ENCODE measurements around the gene ARID1B.
A peak's percentile ranks its signal among the peaks of the same experiment; 100 is the strongest.

ARID1B gene

DNA sequence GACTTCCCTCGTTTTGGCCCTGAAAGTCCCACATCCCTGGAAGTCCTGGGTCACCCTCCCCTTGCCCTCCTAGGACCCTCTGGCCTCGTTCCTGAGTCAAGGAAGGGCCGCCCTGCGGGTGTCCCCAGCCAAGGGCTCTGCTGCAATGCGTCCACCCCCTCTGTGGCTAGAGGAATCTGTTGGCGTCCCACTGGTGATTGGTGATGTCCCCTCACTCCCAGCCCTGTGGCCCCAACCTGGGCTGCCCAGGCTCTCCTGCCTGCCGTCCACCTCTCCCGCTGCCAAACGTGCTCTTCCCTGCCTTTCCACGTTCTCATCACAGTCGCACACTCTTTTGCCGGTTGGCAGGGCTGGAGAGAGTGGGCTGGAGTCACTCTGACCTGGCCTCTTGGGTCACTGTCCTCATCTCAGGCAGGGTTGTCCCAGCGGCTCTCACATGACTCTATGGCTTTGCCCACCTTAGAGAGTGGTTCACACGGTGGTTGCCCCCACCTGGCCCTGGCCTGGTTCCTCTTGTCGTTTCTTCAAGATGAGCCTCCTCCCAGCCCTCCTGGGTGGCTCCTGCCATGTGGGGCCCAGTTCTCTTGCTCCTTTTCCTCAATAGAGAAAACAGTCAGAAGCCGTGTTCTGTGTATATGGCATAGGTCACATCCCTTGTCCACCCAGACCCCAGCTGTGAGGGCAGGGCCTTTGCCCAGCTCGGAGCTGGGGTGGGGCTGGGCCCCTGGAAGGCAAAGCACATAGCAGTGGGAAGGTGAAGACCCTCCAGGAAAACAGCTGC is 445.2 kb downstream of the ARID1B start:
- DNase-seq (ENCODE audit: low read depth in 3 of 3): no peak

DNA sequence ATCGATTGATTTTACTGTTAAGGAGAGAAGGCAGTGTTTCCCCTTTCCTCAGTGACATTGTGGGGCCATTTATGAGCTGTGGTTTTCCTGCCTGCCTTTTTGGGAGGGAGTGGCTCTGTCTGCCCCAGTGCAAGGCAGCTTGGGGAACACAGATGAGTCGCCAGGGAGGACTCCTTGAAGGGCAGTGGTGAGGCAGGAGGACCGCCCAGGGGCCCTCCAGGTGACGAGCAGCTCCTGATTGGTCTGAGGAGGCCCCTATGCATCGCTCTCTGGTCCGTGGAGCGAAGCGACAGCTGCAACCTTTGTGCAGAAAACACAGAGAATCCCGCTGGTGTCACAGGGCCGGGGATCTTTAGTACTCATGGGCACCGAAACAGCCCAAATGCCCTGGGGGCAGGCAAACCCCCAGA is 445.8 kb downstream of the ARID1B start:
- DNase-seq (ENCODE audit: low read depth in 3 of 3): no peak

DNA sequence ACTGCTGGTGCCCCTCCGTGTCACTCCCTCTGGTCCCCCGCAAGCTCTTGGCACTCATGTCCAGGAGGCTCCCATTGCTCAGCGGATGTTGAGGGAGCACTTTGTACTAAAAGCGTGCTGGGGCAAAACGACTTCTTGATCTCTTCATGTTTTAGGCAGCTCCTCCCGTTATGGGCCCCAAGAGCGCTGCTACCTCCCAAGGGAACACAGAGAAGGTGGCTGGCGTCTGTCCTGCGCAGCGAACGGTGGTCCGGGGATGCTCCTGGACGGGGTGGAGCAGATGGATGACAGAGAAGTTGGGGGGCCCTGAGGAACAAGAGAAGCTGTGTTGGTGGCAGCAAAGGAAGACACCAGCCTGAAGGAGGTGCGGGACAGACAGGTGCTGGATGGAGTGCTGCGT is 446.3 kb downstream of the ARID1B start:
- DNase-seq (ENCODE audit: low read depth in 3 of 3): no peak

DNA sequence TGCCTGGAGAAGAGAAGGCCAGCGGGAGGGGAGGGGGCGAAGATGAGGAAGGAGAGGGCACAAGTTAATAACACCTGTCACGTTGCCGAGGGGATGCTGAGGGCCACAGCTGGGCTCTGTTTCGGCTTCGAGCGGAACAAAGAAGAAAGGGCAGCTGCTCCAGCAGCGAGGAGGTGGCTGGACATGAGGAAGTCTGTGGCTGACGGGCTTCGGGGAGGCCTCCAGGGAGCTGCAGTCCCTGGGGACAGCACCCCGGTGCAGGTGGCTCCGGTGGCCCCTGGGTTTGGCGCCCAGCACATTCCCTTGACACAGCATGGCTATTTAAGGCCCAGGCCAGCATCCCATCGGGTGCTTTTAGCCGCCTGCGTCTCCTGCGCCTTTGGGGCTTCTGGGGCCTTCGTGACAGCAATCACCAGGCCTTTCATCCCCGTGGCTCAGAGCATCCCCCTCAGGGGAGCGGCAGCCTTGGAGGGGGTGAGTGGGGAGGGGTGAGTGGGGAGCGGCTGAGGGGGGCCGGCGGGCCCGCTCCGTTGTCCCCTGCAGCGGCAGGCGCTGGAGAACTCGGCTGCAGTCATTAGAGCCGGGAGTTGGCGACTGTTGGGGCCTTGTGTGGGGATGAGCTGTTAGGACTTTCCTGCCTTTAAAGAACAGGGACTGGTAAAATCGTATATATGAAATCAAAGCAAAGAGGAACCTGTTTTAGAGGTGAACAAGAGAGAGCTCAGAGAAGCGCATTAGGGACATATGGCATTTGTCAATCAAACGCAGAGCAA is 447.2 kb downstream of the ARID1B start:
- no peak for DNase-seq (ENCODE audit: low read depth in 3 of 3)

DNA sequence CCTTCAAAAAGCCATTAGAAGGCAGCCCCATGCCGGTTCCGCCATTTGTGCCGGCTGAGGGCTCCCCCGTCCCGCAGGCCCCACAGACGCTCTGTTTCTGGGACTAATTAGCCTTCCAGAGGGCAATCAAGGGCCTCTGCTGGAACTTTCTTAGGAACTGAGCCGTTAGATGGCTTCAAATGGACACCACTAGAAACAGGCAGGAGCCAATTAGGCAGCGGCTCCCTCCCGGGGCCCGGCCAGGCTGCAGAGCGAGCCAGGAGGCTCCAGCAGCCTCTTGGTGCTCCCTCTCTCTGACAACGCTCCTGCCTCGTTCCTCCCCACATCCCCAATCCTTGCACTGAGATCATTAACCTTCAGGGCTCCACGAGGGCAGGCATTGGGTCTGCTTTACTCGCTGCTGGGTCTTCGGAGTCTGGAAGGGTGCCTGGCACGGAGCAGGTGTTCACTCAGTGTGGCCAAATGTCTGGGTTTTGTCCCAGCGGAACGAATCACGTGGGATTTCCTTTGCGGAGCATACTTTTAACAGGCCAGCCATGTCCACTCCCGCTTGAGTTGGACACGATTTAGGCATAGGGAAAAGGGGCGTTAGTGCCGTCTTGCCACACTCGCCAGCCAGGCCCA is 447.9 kb downstream of the ARID1B start:
- no peak for DNase-seq (ENCODE audit: low read depth in 3 of 3)

DNA sequence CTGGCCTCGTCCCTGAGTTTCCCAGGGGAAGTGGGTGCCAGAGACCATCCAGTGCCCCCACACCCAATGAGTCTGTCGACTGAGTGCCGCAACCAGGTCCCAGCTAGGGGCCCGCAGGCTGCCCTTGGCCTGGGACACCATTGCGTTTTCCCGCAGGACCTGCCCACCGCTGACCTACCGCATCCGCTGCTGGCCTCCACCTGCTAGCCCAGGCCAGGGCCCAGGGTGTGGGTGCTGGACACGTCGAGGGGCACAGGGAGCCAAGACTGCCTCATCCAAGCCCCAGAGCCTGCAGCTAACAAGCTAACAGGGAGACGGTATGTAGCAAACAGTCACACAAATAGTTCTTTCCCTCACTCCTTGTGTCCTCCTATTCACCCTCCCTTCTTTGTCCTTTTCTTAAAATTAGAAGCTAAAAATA is 448.4 kb downstream of the ARID1B start:
- no peak for DNase-seq (ENCODE audit: low read depth in 3 of 3)

DNA sequence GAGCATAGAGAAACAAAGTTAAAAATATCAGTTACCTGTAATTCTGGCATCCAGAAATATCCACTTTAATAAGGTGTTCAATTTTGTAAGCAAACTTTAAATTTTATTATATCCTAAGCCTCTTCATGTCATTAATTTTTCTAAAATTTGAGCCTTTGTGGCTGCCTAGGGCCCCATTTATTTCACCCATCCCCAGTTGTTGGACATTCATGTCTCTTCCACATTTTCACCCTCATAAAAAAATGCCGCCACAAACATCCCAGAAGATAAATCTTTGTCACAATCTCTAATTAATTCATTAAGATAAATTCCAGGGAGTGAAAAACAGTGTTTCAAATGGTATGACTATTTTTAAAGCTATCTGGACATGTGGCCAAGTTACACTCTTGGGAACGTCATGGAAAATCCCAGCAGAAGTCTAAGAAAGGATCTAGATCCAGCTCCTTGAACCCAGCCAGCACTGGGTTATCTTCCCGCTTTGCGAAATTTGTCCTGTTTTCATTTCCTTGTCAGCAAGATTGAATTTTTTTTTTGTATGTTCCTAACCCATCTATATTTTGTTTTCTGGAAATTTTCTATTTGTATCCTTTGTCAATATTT is 448.9 kb downstream of the ARID1B start:
- no peak for DNase-seq (ENCODE audit: low read depth in 3 of 3)

DNA sequence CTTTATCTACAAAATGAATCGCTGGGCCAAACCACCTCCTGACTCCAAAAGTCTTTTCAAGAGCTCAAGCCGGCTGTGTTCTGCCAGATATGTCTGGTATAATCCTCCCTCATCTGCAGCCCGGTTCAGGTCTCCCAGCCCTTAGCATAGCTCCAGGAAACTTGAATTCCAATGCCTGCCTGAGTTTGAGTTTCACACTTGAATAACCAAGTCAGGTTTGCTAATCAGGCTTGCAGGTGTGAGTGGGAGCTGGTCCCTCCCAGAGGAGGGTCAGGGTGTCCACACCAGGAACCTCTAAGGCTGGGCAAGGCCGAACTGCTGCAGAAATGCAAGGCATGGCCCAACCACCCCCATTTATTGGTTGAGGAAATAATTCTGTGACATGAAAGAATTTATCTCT is 449.6 kb downstream of the ARID1B start:
- DNase-seq (ENCODE audit: low read depth in 3 of 3): no peak

DNA sequence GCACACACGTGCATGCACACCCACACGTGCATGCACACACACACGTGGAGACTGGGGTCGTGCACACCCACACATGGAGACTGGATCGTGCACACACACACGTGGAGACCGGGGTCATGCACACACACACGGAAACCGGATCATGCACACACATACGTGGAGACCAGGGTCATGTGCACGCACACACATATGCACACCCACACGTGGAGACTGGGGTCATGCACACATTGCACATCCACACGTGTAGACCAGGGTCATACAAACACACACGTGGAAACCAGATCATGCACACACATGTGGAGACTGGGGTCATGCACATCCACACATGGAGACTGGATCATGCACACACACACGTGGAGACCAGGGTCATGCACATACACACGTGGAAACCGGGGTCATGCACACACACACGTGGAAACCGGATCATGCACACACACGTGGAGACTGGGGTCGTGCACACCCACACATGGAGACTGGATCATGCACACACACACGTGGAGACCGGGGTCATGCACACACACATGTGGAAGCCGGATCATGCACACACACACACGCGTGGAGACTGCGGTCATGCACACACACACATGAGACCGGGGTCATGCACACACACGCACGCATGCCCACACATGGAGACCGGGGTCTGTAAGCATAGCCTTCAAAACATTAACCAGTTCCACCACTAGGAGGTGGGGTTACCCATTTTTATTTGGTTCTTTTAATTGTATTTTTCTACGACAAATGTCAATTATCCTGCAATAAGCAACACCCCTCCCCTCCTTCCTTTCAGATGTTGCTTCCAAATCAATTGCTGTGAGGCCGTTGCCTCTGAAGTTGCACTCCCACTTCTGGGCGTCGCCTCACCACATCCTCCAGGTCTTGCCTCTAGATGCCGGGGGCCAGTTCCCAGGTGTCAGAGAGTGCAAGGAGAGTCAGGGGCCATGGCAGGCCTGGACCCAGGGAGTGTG is 450.3 kb downstream of the ARID1B start:
- no peak for DNase-seq (ENCODE audit: low read depth in 3 of 3)

DNA sequence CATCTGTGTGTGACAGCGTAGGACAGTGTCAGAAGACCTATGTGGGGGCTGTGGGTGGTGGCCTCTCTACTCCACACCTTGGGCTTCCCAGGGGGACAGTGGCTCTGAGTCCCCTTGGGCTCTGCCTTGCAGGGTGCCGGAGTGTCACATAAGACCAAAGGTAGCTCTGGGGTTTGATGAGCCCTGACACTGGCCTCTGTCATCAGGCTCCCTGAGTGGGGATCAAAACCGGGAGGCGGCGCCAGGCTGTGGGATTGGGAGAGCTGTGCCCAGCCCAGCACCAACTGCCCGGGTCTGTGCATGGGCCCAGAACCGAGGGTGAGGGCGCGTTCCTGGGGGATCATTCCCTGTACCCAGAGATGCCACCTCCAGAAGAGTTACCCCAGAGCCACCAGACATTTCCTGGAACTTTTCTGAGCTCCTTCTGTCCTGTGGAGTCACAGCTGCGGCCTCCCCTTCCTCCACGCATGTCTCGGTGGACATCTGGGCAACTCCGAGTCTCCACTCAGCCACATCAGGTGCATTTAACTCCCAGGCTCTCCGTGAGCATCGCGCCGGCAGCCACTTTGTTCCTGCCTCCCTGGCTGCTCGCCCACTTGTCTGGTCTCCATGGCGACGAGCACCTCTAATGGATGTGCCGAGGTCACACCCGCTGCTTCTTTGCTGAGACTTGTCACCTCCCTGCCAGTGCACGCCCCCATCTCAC is 451.4 kb downstream of the ARID1B start:
- DNase-seq (ENCODE audit: low read depth in 3 of 3): no peak

DNA sequence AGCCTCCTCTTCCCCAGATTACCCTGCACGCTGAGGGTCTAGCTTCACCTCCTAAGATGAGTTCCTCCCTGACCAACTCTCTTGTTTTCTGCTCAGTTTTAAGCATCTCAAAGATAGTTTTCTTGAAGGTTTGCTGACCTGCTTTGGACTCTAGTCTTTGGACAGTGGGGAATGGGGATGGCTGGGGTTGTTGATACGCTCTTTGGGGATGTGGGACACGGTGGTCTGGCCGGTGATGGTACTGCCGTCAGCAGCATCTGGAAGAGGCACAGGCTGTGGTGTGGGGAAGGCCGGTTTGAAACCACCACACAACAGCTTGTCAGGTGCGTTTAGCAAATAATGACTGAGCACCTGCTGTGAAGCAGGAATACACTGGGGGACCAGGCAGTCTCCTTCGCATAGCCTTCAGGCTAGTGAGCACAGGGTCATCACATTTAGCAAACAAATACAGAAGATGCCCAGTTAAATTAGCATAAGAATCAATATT is 452.0 kb downstream of the ARID1B start:
- no peak for DNase-seq (ENCODE audit: low read depth in 3 of 3)

DNA sequence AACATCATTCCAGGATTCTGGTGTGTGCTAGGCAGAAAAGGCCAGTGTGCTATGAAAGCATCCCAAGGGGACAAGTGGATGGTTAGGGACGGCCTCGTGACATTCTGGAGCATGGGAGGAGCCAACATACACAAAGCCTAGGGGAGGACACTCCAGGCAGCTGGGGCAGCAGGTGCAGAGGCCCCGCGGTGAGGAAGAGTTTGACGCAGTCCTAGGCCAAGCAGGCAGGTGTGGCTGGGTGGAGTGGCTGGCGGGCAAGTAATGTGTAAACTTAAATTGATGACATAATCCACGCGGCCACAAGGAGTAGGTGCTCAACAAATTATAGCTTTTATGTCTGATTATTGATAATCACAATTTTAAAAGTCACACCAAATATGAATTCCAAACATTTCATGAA is 452.5 kb downstream of the ARID1B start:
- DNase-seq (ENCODE audit: low read depth in 3 of 3): no peak

DNA sequence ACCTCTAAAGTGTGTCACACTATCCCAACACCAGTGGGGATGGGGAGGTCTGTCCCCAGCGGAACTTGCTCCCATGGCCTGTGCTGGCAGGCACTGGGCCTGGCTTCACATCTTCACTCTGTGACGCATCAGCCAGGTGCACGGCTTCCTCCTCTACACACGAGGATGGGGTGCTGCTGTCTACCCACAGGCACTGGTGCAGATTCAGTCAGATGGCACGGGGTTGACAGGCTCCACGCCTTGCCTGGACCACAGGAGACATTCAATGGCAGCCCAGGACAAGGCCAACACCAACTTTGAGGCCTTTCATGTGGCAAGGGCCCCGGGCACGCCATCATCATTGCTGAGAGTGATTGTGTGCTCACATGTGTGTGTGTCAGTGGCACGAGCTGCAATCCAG is 453.7 kb downstream of the ARID1B start:
- DNase-seq (ENCODE audit: low read depth in 3 of 3): no peak

DNA sequence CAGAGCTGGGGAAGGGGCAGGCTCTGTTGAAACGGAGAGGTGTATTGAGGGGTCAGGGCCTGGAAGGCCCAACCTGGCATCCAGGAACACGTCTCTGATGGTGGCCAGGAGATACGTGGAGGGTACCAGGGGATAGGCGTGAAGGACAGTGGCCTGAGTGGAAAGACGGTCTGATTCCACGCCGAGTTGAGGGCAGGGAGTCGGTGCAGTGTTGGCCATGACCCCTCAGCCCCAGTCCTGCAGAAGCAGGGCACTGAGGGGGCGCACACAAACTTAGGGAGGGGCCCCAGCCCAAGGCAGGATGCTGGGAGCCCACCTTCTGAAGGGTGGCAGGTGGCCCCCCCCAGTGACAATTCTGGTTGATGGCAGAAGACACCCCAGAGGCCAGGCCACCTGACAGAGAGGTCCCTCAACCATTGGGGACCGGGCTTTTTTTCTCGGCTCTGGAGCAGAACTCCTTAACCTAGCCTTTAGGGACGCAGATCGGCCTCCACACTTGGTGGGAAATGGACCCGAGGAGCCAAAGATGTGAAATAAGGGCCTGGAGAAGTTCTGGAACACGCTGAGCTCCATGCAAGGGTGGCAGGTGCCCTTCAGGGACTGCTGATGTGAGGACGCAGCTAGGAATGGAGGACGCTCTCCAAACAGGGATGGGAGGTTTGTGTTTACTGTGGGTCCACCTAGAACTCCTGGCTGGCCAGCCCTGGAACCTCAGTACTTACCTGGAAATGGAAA is 455.1 kb downstream of the ARID1B start:
- DNase-seq (ENCODE audit: low read depth in 3 of 3): no peak

DNA sequence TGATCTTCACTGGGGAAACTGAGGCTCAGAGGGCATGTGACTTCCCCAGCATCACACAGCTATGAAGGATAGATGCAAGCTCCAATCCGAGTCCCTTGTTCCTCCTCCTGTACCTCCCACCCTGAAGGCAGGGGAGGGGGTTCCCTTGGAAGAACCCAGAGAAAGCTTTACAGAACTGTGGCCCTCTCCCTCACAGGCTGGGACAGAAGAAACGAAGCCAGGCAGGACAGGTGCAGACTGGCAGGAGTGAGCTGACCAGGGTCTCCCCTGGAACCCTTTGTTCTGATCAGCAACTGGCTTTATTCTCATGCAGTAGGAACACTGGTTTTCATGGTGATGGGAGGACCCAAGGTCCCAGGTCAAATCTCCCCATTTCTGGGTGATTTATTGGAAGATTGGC is 456.0 kb downstream of the ARID1B start:
- DNase-seq (ENCODE audit: low read depth in 3 of 3): no peak

DNA sequence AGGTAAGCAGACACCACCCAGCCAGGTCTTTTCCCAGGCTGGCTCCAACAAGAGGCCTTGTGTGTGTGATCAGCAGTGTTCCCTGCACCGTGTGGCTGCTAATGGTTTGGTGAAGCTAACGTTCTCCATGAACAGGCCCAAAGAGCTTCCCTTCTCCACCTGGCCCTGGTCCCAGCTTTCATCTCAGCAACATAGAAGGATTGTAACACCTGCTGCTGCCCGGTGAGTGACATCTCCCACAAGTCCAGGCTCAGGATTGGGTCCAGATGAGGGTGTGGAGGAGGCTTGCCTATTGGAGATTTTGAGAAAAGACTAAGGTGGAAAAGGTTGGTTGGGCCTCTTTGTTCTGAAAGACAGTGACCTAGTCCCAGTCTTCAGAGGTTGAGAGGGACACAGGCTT is 456.5 kb downstream of the ARID1B start:
- DNase-seq (ENCODE audit: low read depth in 3 of 3): no peak

DNA sequence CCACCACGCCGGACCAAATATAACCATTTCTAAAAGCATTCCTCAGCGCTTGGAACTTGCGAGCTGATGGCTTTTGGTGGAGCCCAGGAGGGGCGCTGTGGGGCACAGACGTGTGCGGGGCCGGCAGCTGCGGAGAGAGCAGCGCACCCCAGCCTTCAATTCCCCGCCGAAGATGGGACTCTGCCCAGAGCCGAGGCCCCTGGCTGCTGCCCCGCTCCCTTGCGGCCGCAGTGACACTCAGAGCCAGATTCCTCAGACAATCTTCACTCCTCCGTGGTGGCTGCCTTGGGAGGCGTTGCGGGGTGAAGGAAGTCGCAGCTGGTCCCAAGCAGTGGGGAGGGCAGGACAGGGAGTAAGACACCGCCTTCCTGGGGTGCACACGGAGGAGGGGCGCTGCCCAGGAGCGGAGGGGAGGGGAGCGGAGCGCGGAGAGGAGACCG is 458.4 kb downstream of the ARID1B start:
- DNase-seq (ENCODE audit: low read depth in 3 of 3): peak in 1 of 3 experiments; percentile 50

DNA sequence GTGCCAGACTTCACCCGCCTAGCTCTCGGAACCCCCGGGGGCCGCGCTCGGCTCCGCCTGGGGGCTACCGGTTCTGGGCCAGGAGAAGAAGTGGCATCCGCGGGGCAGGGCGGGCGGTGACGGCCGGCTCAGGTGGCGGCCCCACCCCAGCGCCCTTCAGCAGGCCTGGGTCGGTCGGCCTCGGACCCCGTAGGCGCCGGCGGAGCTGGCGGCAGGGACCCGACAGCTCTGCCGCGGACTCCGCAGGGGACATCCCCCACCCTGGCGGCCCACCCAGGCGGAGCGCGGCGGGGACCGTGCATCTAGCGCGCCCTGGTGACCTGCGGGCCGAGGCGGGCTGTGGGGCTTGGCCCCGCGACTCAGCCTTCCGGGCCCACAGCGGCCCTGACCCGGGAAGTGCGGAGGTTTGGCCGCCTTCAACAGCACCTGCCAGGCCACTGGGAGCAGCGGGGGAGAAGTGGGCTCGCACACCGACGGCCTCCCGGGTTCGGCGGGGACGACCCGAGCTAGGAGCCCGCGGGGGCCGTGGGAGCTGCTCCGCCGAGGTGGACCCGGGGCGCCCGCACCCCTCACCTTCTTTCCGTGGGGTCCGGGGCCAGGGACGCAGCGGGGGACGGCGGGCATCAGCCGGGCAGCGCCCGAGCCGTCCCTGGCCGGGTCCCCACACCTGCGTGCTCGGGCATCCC is 459.0 kb downstream of the ARID1B start:
- DNase-seq (ENCODE audit: low read depth in 3 of 3): no peak

DNA sequence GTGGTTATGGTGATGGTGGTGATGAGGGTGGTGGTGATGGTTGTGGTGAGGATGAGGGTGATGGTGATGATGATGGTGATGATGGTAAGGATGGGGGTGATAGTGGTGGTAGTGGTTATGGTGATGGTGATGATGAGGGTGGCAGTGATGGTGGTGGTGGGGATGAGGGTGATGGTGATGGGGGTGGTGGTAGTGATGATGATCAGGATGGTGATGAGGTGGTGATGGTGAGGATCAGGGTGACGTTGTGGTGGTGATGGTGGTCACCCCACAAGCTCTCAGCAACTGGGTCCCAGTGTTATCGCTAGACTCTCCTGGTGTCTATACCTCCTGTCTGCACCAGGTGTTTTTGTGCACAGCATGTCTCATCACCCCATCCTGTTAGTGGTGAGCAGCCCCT is 461.2 kb downstream of the ARID1B start:
- DNase-seq (ENCODE audit: low read depth in 3 of 3): no peak
